AG09309 (cell line): ENCODE measurements around the gene PCCA.

Experiments
- DNase-seq: peaks from one replicate; pipeline ENCODE4 v3.0.0-alpha.2; 2010; ENCODE audit warnings: low read depth
- H3K4me3 ChIP-seq: 2 replicates; pipeline ENCODE4 v1.5.1; 2011; ENCODE audit warnings: mild to moderate bottlenecking, low read depth, low read length, moderate library complexity; ENCODE audit not compliant: control insufficient read depth
- CTCF ChIP-seq: IDR thresholded peaks from 2 replicates; pipeline ENCODE4 v1.5.1; 2011; ENCODE audit warnings: mild to moderate bottlenecking, low read depth, low read length, inconsistent platforms; ENCODE audit not compliant: insufficient read depth, control insufficient read depth; ENCODE audit errors: missing control alignments

Gene PCCA

GRCh38 chr13:100495455-100495854 lies 406.6 kb downstream of the PCCA start:
- TF ChIP-seq CTCF = no peak
- no peak for DNase-seq

DNA sequence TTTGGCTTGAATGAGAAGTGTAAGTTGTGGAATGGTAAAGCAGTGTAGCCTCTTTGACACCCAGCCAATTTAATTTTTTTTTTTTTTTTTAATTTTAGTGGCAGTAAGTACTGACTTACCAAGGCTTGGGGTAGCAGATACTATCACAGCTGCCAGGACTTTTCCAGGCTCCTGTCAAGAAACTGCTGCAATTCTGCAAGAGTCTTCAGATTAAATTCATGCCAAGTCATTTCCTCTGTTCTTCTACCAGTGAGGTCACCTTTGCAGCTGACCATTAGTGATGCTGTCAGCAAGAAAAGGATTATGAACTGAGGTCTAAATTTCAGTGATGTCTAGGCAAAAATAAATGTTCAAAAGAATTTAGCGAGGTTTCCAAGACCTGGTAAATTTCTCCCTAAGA lies 408.5 kb downstream of the PCCA start:
- TF ChIP-seq CTCF = no peak
- H3K4me3 ChIP-seq = no peak overlapping the region
- DNase-seq = no peak

More at GRCh38 chr13:100495455-100495854, 406.6 kb downstream of the PCCA start:
- H3K4me3 ChIP-seq = no peak overlapping the region

GRCh38 chr13:100502446-100502845 lies 413.6 kb downstream of the PCCA start:
- H3K4me3 ChIP-seq = no peak overlapping the region
- no peak for DNase-seq
- TF ChIP-seq CTCF = no peak

DNA sequence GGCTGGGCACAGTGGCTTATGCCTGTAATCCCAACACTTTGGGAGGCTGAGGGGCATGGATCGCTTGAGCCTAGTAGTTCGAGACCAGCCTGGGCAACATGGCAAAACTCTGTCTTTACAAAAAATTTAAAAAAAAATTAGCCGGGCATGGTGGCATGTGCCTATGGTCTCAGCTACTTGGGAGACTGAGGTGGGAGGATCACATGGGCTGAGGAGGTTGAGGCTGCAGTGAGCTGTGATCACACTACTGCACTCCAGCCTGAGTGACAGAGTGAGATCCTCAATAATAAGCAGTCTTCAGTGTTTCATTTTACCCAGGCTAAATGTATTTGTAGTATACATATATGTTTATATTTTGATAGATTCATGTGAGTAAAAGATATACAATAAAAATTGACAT lies 414.7 kb downstream of the PCCA start:
- H3K4me3 ChIP-seq = no peak overlapping the region
- DNase-seq = no peak
- TF ChIP-seq CTCF = no peak

DNA sequence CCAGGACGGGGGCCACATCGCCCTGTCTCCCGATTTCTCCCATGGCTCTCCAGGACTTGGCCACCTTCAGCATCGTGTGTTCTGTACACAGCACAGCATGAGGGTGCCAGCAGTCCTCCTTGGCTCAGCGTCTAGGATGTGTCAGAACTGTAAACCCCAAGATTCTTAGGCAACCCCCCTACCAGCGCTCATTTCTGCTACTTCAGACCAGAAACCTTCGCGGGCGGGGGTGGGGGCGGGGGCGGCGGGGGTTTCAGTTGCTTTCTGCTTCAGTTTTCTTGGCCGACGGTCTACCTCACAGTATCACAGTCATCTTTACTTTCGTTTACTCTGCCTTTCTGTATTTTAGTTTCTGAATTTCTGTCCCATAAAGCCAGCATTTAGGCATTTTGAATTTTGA lies 417.3 kb downstream of the PCCA start:
- DNase-seq = no peak
- no peak overlapping the region for H3K4me3 ChIP-seq
- TF ChIP-seq CTCF = no peak

DNA sequence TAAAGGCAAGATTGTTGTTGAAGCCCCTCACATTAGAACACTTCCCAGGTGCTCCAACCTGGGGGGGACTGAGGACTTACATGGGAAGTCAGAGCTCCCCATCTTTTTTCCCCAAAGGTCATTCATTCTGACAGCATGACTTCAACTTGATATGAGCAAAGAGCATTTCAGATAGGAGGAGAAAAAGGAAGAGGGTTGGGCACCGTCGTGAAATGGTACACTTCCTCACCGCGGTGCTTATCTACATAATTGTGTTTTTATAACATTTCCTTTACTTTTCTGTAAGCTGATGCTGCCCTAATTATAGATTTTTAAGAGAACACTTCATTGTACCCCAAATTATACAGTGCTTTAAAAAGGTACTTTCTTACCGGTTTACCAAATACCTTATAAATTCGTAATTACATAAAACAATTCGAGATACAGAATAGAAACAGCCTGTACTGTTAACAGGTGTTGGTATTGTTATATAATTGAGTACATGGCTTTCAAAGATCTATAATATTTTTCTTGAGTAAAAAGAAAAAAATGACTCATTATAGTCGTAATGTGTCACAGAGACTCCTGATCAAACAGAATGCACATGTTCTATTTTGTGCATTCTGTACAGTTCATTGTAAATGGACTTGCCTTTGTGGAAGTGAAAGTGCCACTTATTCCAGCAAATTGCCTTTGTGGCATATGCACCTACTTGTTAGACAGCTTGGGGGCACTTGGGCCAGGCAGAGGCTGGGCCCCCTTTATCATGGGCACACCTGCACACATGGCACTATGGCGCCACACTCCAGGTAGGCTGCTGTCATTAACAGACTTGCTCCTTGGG lies 417.9 kb downstream of the PCCA start:
- TF ChIP-seq CTCF = no peak
- no peak for DNase-seq
- no peak overlapping the region for H3K4me3 ChIP-seq
